B cell (primary cell): ENCODE measurements around the gene PHACTR3. TPM values are rescaled to one million over a fixed set of nuclear protein-coding genes. Genes with fewer than 3 reads are reported as not detected.

ENCODE experiments used
- ATAC-seq: fragments of 200-7000 bp; cut with Tn5 transposase; one replicate; pipeline ENCODE4 v1.10.0; 2021; ENCODE audit warnings: low read depth, mild to moderate bottlenecking, moderate number of reproducible peaks, moderate library complexity
- CTCF ChIA-PET: fragments of 350-600 bp; sonication (Branson Sonifier 250); formaldehyde crosslinking; loops from one replicate; lab custom pipeline; 2021; ENCODE audit warnings: antibody characterized with exemption, inconsistent platforms; lab: Charles Lee
- POLR2A ChIA-PET: fragments of 350-600 bp; sonication (Branson Sonifier 250); formaldehyde crosslinking; loops from one replicate; lab custom pipeline; 2021; ENCODE audit warnings: antibody characterized with exemption; lab: Charles Lee
- DNase-seq: peaks from one replicate; pipeline ENCODE4 v3.0.0; 2013
- H2AFZ ChIP-seq: 2 replicates; pipeline ENCODE4 v1.6.1; 2012; ENCODE audit warnings: mild to moderate bottlenecking, low read depth, low read length; ENCODE audit not compliant: insufficient read depth, poor library complexity, severe bottlenecking
- H3K27ac ChIP-seq, 2 donors: 1 replicate in 1 of 2; 2 replicates in 1 of 2; pipeline ENCODE4 v1.5.1; 2012 to 2013; ENCODE audit warnings: low read length in 2 of 2, mild to moderate bottlenecking in 2 of 2, moderate library complexity in 1 of 2
- H3K27me3 ChIP-seq, 4 experiments: fragments of 200-600 bp in 1 of 4; sonication (generic) in 1 of 4; replicated peaks in 1 of 4; 1 replicate in 2 of 4; 2 replicates in 2 of 4; pipeline versions ENCODE4 v1.6.1 to v1.7.0; 2013 to 2016; ENCODE audit warnings: low read length in 3 of 4, mild to moderate bottlenecking in 2 of 4, mixed read lengths in 1 of 4, moderate library complexity in 1 of 4; ENCODE audit not compliant: insufficient read depth in 4 of 4, control insufficient read depth in 3 of 4; ENCODE audit errors: control extremely low read depth in 1 of 4
- H3K36me3 ChIP-seq, 2 experiments: replicated peaks in 1 of 2; 1 replicate in 1 of 2; 2 replicates in 1 of 2; pipeline versions ENCODE4 v1.6.1 to v1.7.1; 2013; ENCODE audit warnings: low read length in 1 of 2; ENCODE audit not compliant: insufficient read depth in 2 of 2, control insufficient read depth in 1 of 2; ENCODE audit errors: control extremely low read depth in 1 of 2, extremely low read depth in 1 of 2
- H3K4me1 ChIP-seq, 2 donors: fragments of 200-600 bp in 1 of 2; sonication (generic) in 1 of 2; 1 replicate in 1 of 2; 2 replicates in 1 of 2; pipeline versions ENCODE4 v1.5.1 to v1.6.1; 2013 to 2017; ENCODE audit warnings: low read length in 2 of 2; ENCODE audit not compliant: control insufficient read depth in 2 of 2, insufficient read depth in 2 of 2
- H3K4me2 ChIP-seq: replicated peaks from 2 replicates; pipeline ENCODE3; 2012; ENCODE audit warnings: mild to moderate bottlenecking, low read depth, low read length; ENCODE audit not compliant: poor library complexity, severe bottlenecking
- H3K4me3 ChIP-seq, 5 experiments: fragments of 200-600 bp in 1 of 5; sonication (generic) in 1 of 5; 1 replicate in 3 of 5; 2 replicates in 2 of 5; pipeline versions ENCODE4 v1.5.1 to v1.7.0; 2011 to 2016; ENCODE audit warnings: low read length in 4 of 5, mild to moderate bottlenecking in 4 of 5, low read depth in 2 of 5, control low read depth in 1 of 5, moderate library complexity in 1 of 5; ENCODE audit not compliant: insufficient read depth in 1 of 5; ENCODE audit errors: control extremely low read depth in 1 of 5, extremely low read depth in 1 of 5
- H3K79me2 ChIP-seq: fragments of 200-600 bp; sonication (generic); one replicate; pipeline ENCODE4 v1.6.0; 2016; ENCODE audit warnings: low read length; ENCODE audit not compliant: control insufficient read depth, insufficient read depth
- H3K9ac ChIP-seq: fragments of 200-600 bp; sonication (generic); 2 replicates; pipeline ENCODE4 v1.6.1; 2017; ENCODE audit warnings: mild to moderate bottlenecking, low read length, moderate library complexity
- H3K9me3 ChIP-seq, 3 donors: one replicate each; pipeline versions ENCODE4 v1.6.1 to v1.7.1; 2013; ENCODE audit warnings: low read length in 2 of 3; ENCODE audit not compliant: control insufficient read depth in 2 of 3, insufficient read depth in 1 of 3; ENCODE audit errors: control extremely low read depth in 1 of 3
- H4K20me1 ChIP-seq: 2 replicates; pipeline ENCODE4 v1.6.0; 2012; ENCODE audit warnings: mild to moderate bottlenecking, low read length; ENCODE audit not compliant: insufficient read depth, control insufficient read depth, poor library complexity, severe bottlenecking
- H3K27ac Mint-ChIP-seq: one replicate; pipeline ENCODE4 v1.8.0; 2021; ENCODE audit warnings: mixed read lengths
- H3K27me3 Mint-ChIP-seq: one replicate; pipeline ENCODE4 v1.8.0; 2021; ENCODE audit warnings: mixed read lengths
- H3K4me1 Mint-ChIP-seq: one replicate; pipeline ENCODE4 v1.8.0; 2021; ENCODE audit warnings: mixed read lengths
- H3K4me3 Mint-ChIP-seq: one replicate; pipeline ENCODE4 v1.8.0; 2021; ENCODE audit warnings: mixed read lengths
- H3K9me3 Mint-ChIP-seq: one replicate; pipeline ENCODE4 v1.8.0; 2022; ENCODE audit warnings: mixed read lengths; ENCODE audit not compliant: insufficient read depth
- CTCF ChIP-seq: fragments of 200-600 bp; IDR thresholded peaks from one replicate; pipeline ENCODE4 v1.8.0; 2022; ENCODE audit warnings: antibody characterized with exemption, mild to moderate bottlenecking
- EZH2 ChIP-seq: IDR thresholded peaks from 2 replicates; pipeline ENCODE4 v1.6.1; 2012; ENCODE audit warnings: borderline replicate concordance, low read depth, mild to moderate bottlenecking, moderate library complexity, low read length; ENCODE audit not compliant: insufficient read depth, poor library complexity, severe bottlenecking
- WGBS: methylation state at CpG from one replicate; pipeline ENCODE4 v1.1.5; 2013; ENCODE audit warnings: missing lambda C conversion rate; ENCODE audit not compliant: insufficient coverage; 5-methylcytosine and 5-hydroxymethylcytosine counted together
- intact Hi-C: fragments of 100-400 bp; cut with micrococcal nuclease; formaldehyde crosslinking; loops from one replicate; pipeline ENCODE4 v1.10.0; 2022
- polyA plus RNA-seq: library from polyadenylated mRNA; depleted of rRNA; stranded (reverse); fragments of >200 nt; gene quantifications from 2 replicates; pipeline ENCODE4 v1.2.3, GENCODE V29; 2012
- total RNA-seq, 2 donors: library from RNA; stranded (reverse); fragments of 120-200 nt in 1 of 2; gene quantifications; 1 replicate in 1 of 2; 2 replicates in 1 of 2; pipeline versions ENCODE4 v1.2.3 to v1.2.4, GENCODE V29; 2013 to 2022

PHACTR3 gene
- total and polyA plus RNA-seq, 2 donors (not counting 1 experiment from before 2014, with no cell fraction given) = not detected

GRCh38 chr20:59730722-59731121, 126.4 kb downstream of the PHACTR3 start:
- no peaks in the 10 kb centered on the region for H3K36me3 ChIP-seq
- WGBS = no CpG with 5 or more reads among the region's 3 CpGs
- no peaks in the 10 kb centered on the region for H4K20me1 ChIP-seq
- H3K9me3 ChIP-seq = no peaks in the 10 kb centered on the region
- no peak for ATAC-seq
- H3K27ac ChIP-seq = no peak overlapping the region
- no peak overlapping the region for H3K4me2 ChIP-seq
- ChIA-PET CTCF (no interaction called here), POLR2A (no interaction called here)
- no peaks in the 10 kb centered on the region for H3K27me3 ChIP-seq
- no peak overlapping the region for H3K4me3 ChIP-seq
- H2AFZ ChIP-seq = no peak overlapping the region
- H3K4me3 Mint-ChIP-seq = no peak overlapping the region
- TF ChIP-seq EZH2 (no peak), CTCF (no peak)
- no peaks in the 10 kb centered on the region for H3K79me2 ChIP-seq
- intact Hi-C loops = no loop called here
- no peaks in the 10 kb centered on the region for H3K9me3 Mint-ChIP-seq
- no peak overlapping the region for H3K27ac Mint-ChIP-seq
- DNase-seq = no peak
- H3K4me1 ChIP-seq = no peaks in the 10 kb centered on the region
- no peak overlapping the region for H3K9ac ChIP-seq
- H3K27me3 Mint-ChIP-seq = peaks cover 10% of the 10 kb centered on the region
- no peaks in the 10 kb centered on the region for H3K4me1 Mint-ChIP-seq

- Histone ChIP-seq H3K4me3 (no peak overlapping the region), H3K27me3 (no peaks in the 10 kb centered on the region), H4K20me1 (no peaks in the 10 kb centered on the region), H2AFZ (no peak overlapping the region), H3K9ac (no peak overlapping the region), H3K36me3 (no peaks in the 10 kb centered on the region), H3K27ac (no peak overlapping the region), H3K9me3 (no peaks in the 10 kb centered on the region), H3K79me2 (no peaks in the 10 kb centered on the region), H3K4me2 (no peak overlapping the region), H3K4me1 (no peaks in the 10 kb centered on the region)
- no peak for ATAC-seq
- Mint-ChIP-seq H3K4me3 (no peak overlapping the region), H3K27me3 (peaks cover 10% of the 10 kb centered on the region), H3K27ac (no peak overlapping the region), H3K9me3 (no peaks in the 10 kb centered on the region), H3K4me1 (no peaks in the 10 kb centered on the region)
- CTCF ChIA-PET = no interaction called here
- intact Hi-C loops = no loop called here
- no peak for TF ChIP-seq CTCF
- no peak for TF ChIP-seq EZH2
- no CpG with 5 or more reads among the region's 2 CpGs for WGBS
- POLR2A ChIA-PET = no interaction called here
- no peak for DNase-seq
Measured at GRCh38 chr20:59731376-59731775, 127.0 kb downstream of the PHACTR3 start.
